Activated naive CD4-positive, alpha-beta T cell (primary cell): ENCODE data around the gene HOATZ.

Experiments
- DNase-seq, 4 experiments: peaks; one replicate each; lab custom pipeline; 2025; lab: John Stamatoyannopoulos, UW

Gene HOATZ

GRCh38 chr11:111581341-111581740, 66.8 kb downstream of the HOATZ start:
- DNase-seq = no peak

DNA sequence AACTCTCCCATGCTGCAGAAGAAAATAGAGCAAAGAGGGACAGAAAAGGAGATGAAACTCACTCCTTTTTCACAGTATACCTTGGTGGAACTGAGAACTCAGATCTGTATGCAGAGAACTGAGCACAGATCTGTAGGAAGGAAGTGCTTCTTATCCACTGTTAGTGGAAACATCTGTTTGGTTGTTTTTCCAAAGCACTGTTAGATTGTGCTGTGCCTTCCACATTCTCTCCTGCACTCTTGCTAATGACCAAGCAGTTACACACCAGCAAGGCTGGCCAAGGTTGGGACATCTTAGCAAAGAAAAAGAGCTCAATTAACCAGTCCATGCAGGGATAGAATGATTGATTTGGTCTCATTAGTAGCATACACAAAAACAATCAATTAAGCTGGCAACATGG, 67.6 kb downstream of the HOATZ start:
- no peak for DNase-seq

GRCh38 chr11:111582881-111583280, 68.3 kb downstream of the HOATZ start:
- DNase-seq = no peak

- DNase-seq = no peak
Measured at GRCh38 chr11:111585371-111585770, 70.8 kb downstream of the HOATZ start.

DNA sequence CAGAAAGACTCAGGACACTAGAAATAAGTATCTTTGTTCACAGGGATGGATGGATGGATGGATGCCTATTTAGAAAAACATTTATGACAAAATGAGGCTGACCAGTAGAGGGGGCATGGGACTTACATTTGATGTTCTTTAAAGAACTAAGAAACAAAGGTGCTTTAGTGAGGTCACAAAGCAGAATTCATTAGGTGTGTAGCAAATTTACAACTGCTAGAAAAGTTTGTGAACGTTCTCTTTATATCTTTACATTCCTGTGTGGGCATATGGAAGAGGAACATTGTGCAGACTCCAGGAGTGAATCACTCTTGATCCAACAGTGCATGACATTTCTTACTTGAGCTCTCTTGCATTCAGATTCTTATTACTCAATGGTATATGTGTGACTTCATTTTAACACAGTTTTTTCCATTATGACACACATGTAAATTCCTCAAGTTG, 71.8 kb downstream of the HOATZ start:
- peak in 1 of 4 experiments; percentile 7 for DNase-seq
